H9 (cell line): ENCODE results near the gene SMARCC2. TPM values are rescaled to one million over a fixed set of nuclear protein-coding genes. Genes with fewer than 3 reads are reported as not detected.

Source experiments
- DNase-seq: peaks from one replicate; pipeline ENCODE4 v3.0.0-alpha.2; 2017
- H2AFZ ChIP-seq: one replicate; pipeline ENCODE4 v1.6.1; 2013; ENCODE audit warnings: mild to moderate bottlenecking, low read length, control low read depth, moderate library complexity
- H2AK5ac ChIP-seq: 2 replicates; pipeline ENCODE4 v1.6.1; 2013; ENCODE audit warnings: low read length, control low read depth, mixed read lengths; ENCODE audit not compliant: insufficient read length
- H2BK120ac ChIP-seq: one replicate; pipeline ENCODE4 v1.6.1; 2013; ENCODE audit warnings: low read depth, mild to moderate bottlenecking, low read length, control low read depth, inconsistent platforms; ENCODE audit not compliant: poor library complexity, severe bottlenecking
- H2BK12ac ChIP-seq: 2 replicates; pipeline ENCODE4 v1.6.1; 2013; ENCODE audit warnings: low read length, control low read depth, mixed read lengths, low read depth; ENCODE audit not compliant: insufficient read length
- H2BK15ac ChIP-seq: 2 replicates; pipeline ENCODE4 v1.6.1; 2013; ENCODE audit warnings: low read depth, low read length, control low read depth
- H2BK20ac ChIP-seq: one replicate; pipeline ENCODE4 v1.6.1; 2013; ENCODE audit warnings: low read depth, mild to moderate bottlenecking, low read length, control low read depth, inconsistent platforms; ENCODE audit not compliant: poor library complexity, severe bottlenecking
- H2BK5ac ChIP-seq: 2 replicates; pipeline ENCODE4 v1.6.1; 2013; ENCODE audit warnings: low read length, control low read depth, mixed read lengths; ENCODE audit not compliant: insufficient read length
- H3K14ac ChIP-seq: 2 replicates; pipeline ENCODE4 v1.6.1; 2013; ENCODE audit warnings: low read length, control low read depth; ENCODE audit not compliant: insufficient read depth
- H3K18ac ChIP-seq: 2 replicates; pipeline ENCODE4 v1.6.1; 2013; ENCODE audit warnings: low read depth, mild to moderate bottlenecking, mixed read lengths, low read length, control low read depth; ENCODE audit not compliant: insufficient read length
- H3K23ac ChIP-seq: 2 replicates; pipeline ENCODE4 v1.6.1; 2013; ENCODE audit warnings: low read length, control low read depth, mixed read lengths, low read depth; ENCODE audit not compliant: insufficient read length
- H3K23me2 ChIP-seq: 2 replicates; pipeline ENCODE4 v1.6.1; 2013; ENCODE audit warnings: low read depth, mild to moderate bottlenecking, mixed read lengths, low read length, control low read depth; ENCODE audit not compliant: insufficient read length, poor library complexity, severe bottlenecking
- H3K27ac ChIP-seq: 2 replicates; pipeline ENCODE4 v1.5.1; 2013; ENCODE audit warnings: low read length, control low read depth, mixed read lengths, low read depth; ENCODE audit not compliant: insufficient read length
- H3K27me3 ChIP-seq: 2 replicates; pipeline ENCODE4 v1.6.1; 2013; ENCODE audit warnings: low read length, control low read depth, inconsistent platforms; ENCODE audit not compliant: insufficient read depth
- H3K4ac ChIP-seq: 2 replicates; pipeline ENCODE4 v1.6.1; 2013; ENCODE audit warnings: low read depth, mild to moderate bottlenecking, control low read depth, inconsistent platforms, low read length, moderate library complexity
- H3K4me1 ChIP-seq: 2 replicates; pipeline ENCODE4 v1.6.1; 2013; ENCODE audit warnings: low read length, control low read depth, inconsistent platforms; ENCODE audit not compliant: insufficient read depth
- H3K4me2 ChIP-seq: 2 replicates; pipeline ENCODE4 v1.6.1; 2013; ENCODE audit warnings: low read length, control low read depth, mixed read lengths; ENCODE audit not compliant: insufficient read length, insufficient read depth
- H3K56ac ChIP-seq: 2 replicates; pipeline ENCODE4 v1.6.1; 2013; ENCODE audit warnings: low read depth, mild to moderate bottlenecking, mixed read lengths, low read length, control low read depth; ENCODE audit not compliant: insufficient read length
- H3K79me1 ChIP-seq: 2 replicates; pipeline ENCODE4 v1.6.1; 2013; ENCODE audit warnings: low read depth, mild to moderate bottlenecking, moderate library complexity, low read length, control low read depth, inconsistent platforms; ENCODE audit not compliant: insufficient read depth, poor library complexity, severe bottlenecking
- H3K79me2 ChIP-seq: 2 replicates; pipeline ENCODE4 v1.6.1; 2013; ENCODE audit warnings: low read length, control low read depth, inconsistent platforms; ENCODE audit not compliant: insufficient read depth
- H3K9ac ChIP-seq: 2 replicates; pipeline ENCODE4 v1.6.1; 2013; ENCODE audit warnings: low read length, control low read depth, mixed read lengths; ENCODE audit not compliant: insufficient read length; ENCODE audit errors: extremely low read depth
- H3K9me3 ChIP-seq: one replicate; pipeline ENCODE4 v1.6.1; 2013; ENCODE audit warnings: low read depth, low read length, inconsistent platforms; ENCODE audit not compliant: control insufficient read depth
- H3T11ph ChIP-seq: one replicate; pipeline ENCODE4 v1.6.1; 2013; ENCODE audit warnings: mild to moderate bottlenecking, low read length, control low read depth, inconsistent platforms
- H4K20me1 ChIP-seq: one replicate; pipeline ENCODE4 v1.6.1; 2013; ENCODE audit not compliant: control insufficient read depth, insufficient read length, insufficient read depth
- H4K5ac ChIP-seq: 2 replicates; pipeline ENCODE4 v1.6.1; 2013; ENCODE audit warnings: low read depth, mild to moderate bottlenecking, mixed read lengths, low read length, control low read depth; ENCODE audit not compliant: insufficient read length
- H4K8ac ChIP-seq: replicated peaks from 2 replicates; pipeline ENCODE4 v1.6.1; 2013; ENCODE audit warnings: low read length, control low read depth, mixed read lengths, low read depth; ENCODE audit not compliant: insufficient read length
- H4K91ac ChIP-seq: 2 replicates; pipeline ENCODE4 v1.6.1; 2013; ENCODE audit warnings: low read depth, mild to moderate bottlenecking, moderate library complexity, mixed read lengths, low read length, control low read depth; ENCODE audit not compliant: insufficient read length
- H3K27ac Mint-ChIP-seq, 3 experiments: 2 replicates in 2 of 3; 3 replicates in 1 of 3; pipeline ENCODE4 v1.8.0; 2020 to 2021; ENCODE audit warnings: mixed read lengths in 3 of 3, mild to moderate bottlenecking in 1 of 3, moderate library complexity in 1 of 3
- H3K27me3 Mint-ChIP-seq: 2 replicates; pipeline ENCODE4 v1.8.0; 2021; ENCODE audit warnings: low read depth, mild to moderate bottlenecking, moderate library complexity, mixed read lengths
- H3K36me3 Mint-ChIP-seq, 3 experiments: 2 replicates in 2 of 3; 3 replicates in 1 of 3; pipeline ENCODE4 v1.8.0; 2020 to 2021; ENCODE audit warnings: low read depth in 3 of 3, mixed read lengths in 3 of 3; ENCODE audit not compliant: insufficient read depth in 1 of 3
- H3K4me1 Mint-ChIP-seq, 2 experiments: 2 replicates each; pipeline ENCODE4 v1.8.0; 2020; ENCODE audit warnings: mixed read lengths in 2 of 2
- H3K4me3 Mint-ChIP-seq, 2 experiments: 2 replicates in 1 of 2; 3 replicates in 1 of 2; pipeline ENCODE4 v1.8.0; 2020 to 2021; ENCODE audit warnings: mild to moderate bottlenecking in 2 of 2, mixed read lengths in 2 of 2, moderate library complexity in 1 of 2
- H3K9me3 Mint-ChIP-seq, 2 experiments: 2 replicates in 1 of 2; 3 replicates in 1 of 2; pipeline ENCODE4 v1.8.0; 2020; ENCODE audit warnings: mild to moderate bottlenecking in 2 of 2, mixed read lengths in 2 of 2, moderate library complexity in 1 of 2
- WGBS: extraction: QIAGEN DNeasy Blood & Tissue Kit; methylation state at CpG from one replicate; pipeline ENCODE4 v1.1.7; 2013; ENCODE audit warnings: missing lambda C conversion rate, low lambda C conversion rate, mixed read lengths; ENCODE audit not compliant: insufficient read length; ENCODE audit errors: extremely low coverage; 5-methylcytosine and 5-hydroxymethylcytosine counted together
- total RNA-seq: library from RNA; stranded (reverse); gene quantifications from 2 replicates; pipeline ENCODE4 v1.2.1, GENCODE V29; 2021
- TF ChIP-seq, protein P1 (sequence below): fragments of 200-600 bp; sonication (generic); conservative IDR thresholded peaks from 3 replicates; pipeline ENCODE4 v1.8.0; 2021; ENCODE audit warnings: antibody characterized with exemption, mild to moderate bottlenecking

SMARCC2 gene
- total RNA-seq, 1 experiment from 2014 or later = 86.9 TPM

GRCh38 chr12:56221757-56222530, 32.7 kb upstream of the SMARCC2 start, which contains the start of gene RNF41:
Gene RNF41 (minus strand): TSS chr12:56221922. CDS start chr12:56214047, 7,875 bp downstream.
- H3K23ac ChIP-seq = no peak within 1 kb of the TSS
- no peak within 1 kb of the TSS for H4K5ac ChIP-seq
- H3K4me3 Mint-ChIP-seq = peak within 1 kb of the TSS; percentile 98 to 99
- TF ChIP-seq, protein P1, sequence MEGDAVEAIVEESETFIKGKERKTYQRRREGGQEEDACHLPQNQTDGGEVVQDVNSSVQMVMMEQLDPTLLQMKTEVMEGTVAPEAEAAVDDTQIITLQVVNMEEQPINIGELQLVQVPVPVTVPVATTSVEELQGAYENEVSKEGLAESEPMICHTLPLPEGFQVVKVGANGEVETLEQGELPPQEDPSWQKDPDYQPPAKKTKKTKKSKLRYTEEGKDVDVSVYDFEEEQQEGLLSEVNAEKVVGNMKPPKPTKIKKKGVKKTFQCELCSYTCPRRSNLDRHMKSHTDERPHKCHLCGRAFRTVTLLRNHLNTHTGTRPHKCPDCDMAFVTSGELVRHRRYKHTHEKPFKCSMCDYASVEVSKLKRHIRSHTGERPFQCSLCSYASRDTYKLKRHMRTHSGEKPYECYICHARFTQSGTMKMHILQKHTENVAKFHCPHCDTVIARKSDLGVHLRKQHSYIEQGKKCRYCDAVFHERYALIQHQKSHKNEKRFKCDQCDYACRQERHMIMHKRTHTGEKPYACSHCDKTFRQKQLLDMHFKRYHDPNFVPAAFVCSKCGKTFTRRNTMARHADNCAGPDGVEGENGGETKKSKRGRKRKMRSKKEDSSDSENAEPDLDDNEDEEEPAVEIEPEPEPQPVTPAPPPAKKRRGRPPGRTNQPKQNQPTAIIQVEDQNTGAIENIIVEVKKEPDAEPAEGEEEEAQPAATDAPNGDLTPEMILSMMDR = peak; percentile 35; the same call in 2 of the 3 replicates
- no peaks in the 10 kb centered on the region; the same call in 1 of the 2 replicates for H3K79me2 ChIP-seq
- H3K14ac ChIP-seq = peak within 1 kb of the TSS; percentile 84
- peaks cover 32 to 39% of the 10 kb centered on the region in 2 experiments for H3K4me1 Mint-ChIP-seq
- H3K79me1 ChIP-seq = no peaks in the 10 kb centered on the region
- peaks cover 2% of the 10 kb centered on the region; the same call in 1 of the 2 replicates for H3K4me1 ChIP-seq
- peaks cover 3% of the 10 kb centered on the region for H4K20me1 ChIP-seq
- peaks cover 26% of the 10 kb centered on the region for H3K23me2 ChIP-seq
- H2AK5ac ChIP-seq = no peak within 1 kb of the TSS
- peaks cover 7 to 19% (median 14%) of the 10 kb centered on the region in 3 experiments; a peak in 6 of 7 replicates for H3K36me3 Mint-ChIP-seq
- H2BK20ac ChIP-seq = no peak within 1 kb of the TSS
- DNase-seq = peak; percentile 99
- H3K56ac ChIP-seq = no peak within 1 kb of the TSS
- no peaks in the 10 kb centered on the region for H3K9me3 ChIP-seq
- H2AFZ ChIP-seq = no peak within 1 kb of the TSS
- no peak within 1 kb of the TSS for H4K91ac ChIP-seq
- H3K9me3 Mint-ChIP-seq = no peaks in the 10 kb centered on the region; a peak in 2 of 5 replicates
- H2BK12ac ChIP-seq = no peak within 1 kb of the TSS
- H3K27me3 Mint-ChIP-seq = no peaks in the 10 kb centered on the region
- H3K18ac ChIP-seq = peak within 1 kb of the TSS; percentile 72
- no peak within 1 kb of the TSS for H2BK15ac ChIP-seq
- no peaks in the 10 kb centered on the region for H3K27me3 ChIP-seq
- H2BK5ac ChIP-seq = peak within 1 kb of the TSS; percentile 55
- no peak within 1 kb of the TSS for H2BK120ac ChIP-seq
- H3K27ac ChIP-seq = peak within 1 kb of the TSS; percentile 79
- no peak within 1 kb of the TSS for H3K4ac ChIP-seq
- H4K8ac ChIP-seq = no peak within 1 kb of the TSS
- H3T11ph ChIP-seq = no peak within 1 kb of the TSS
- peak within 1 kb of the TSS; percentile 81 for H3K9ac ChIP-seq
- H3K4me2 ChIP-seq = peak within 1 kb of the TSS; percentile 69
- H3K27ac Mint-ChIP-seq = peak within 1 kb of the TSS; percentile 98
- WGBS = no CpG with 5 or more reads among the region's 42 CpGs
